Mesothelial cell of epicardium (in vitro differentiated cells): ENCODE measurements around the gene TTC9. TPM values are rescaled to one million over a fixed set of nuclear protein-coding genes. Genes with fewer than 3 reads are reported as not detected.

Experiments
- DNase-seq, 2 experiments: peaks; one replicate each; pipeline ENCODE4 v3.0.0; 2021; ENCODE audit warnings: low spot score in 2 of 2; ENCODE audit not compliant: unreplicated experiment in 2 of 2
- H3K27ac Mint-ChIP-seq: 2 replicates; pipeline ENCODE4 v1.8.0; 2021; ENCODE audit warnings: mixed read lengths
- H3K27me3 Mint-ChIP-seq: 2 replicates; pipeline ENCODE4 v1.8.0; 2021; ENCODE audit warnings: low read depth, mixed read lengths
- H3K36me3 Mint-ChIP-seq: 2 replicates; pipeline ENCODE4 v1.8.0; 2021; ENCODE audit warnings: mixed read lengths
- H3K4me1 Mint-ChIP-seq: 2 replicates; pipeline ENCODE4 v1.8.0; 2021; ENCODE audit warnings: mixed read lengths
- H3K4me3 Mint-ChIP-seq: 2 replicates; pipeline ENCODE4 v1.8.0; 2021; ENCODE audit warnings: mild to moderate bottlenecking, moderate library complexity, mixed read lengths
- H3K9me3 Mint-ChIP-seq: 2 replicates; pipeline ENCODE4 v1.8.0; 2021; ENCODE audit warnings: mixed read lengths
- total RNA-seq: library from RNA; stranded (reverse); gene quantifications from 3 replicates; pipeline ENCODE4 v1.2.1, GENCODE V29; 2021
- TF ChIP-seq, protein P1 (sequence below): fragments of 200-600 bp; sonication (generic); IDR thresholded peaks from one replicate; pipeline ENCODE4 v1.5.0; 2021; ENCODE audit warnings: antibody characterized with exemption; ENCODE audit not compliant: unreplicated experiment

The TTC9 gene
- total RNA-seq, 1 donor from 2014 or later = 4.8 TPM

DNA sequence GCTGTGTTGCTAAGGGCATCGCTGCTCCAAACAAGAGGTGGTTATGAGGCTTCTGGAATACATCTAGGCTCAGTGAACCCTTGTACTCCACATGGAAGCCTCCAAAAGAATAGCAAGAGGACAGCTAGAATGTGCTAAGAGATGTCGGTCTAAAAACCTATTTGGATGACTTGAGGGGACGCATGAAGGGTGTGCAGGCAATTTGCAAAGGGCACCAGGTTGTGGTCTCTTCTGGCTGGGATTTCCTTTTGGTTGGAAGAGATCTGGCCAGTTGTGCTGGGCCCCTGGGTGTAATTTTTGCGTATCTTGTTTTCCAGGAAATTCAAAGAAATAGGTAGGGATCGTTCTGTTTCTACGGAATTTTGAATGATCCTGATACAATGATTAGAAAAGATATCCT is 4.2 kb downstream of the TTC9 start:
- H3K9me3 Mint-ChIP-seq = no peaks in the 10 kb centered on the region
- H3K4me3 Mint-ChIP-seq = no peak overlapping the region
- H3K4me1 Mint-ChIP-seq = peaks cover 19% of the 10 kb centered on the region
- no peak for DNase-seq
- H3K36me3 Mint-ChIP-seq = no peaks in the 10 kb centered on the region
- TF ChIP-seq, protein P1, sequence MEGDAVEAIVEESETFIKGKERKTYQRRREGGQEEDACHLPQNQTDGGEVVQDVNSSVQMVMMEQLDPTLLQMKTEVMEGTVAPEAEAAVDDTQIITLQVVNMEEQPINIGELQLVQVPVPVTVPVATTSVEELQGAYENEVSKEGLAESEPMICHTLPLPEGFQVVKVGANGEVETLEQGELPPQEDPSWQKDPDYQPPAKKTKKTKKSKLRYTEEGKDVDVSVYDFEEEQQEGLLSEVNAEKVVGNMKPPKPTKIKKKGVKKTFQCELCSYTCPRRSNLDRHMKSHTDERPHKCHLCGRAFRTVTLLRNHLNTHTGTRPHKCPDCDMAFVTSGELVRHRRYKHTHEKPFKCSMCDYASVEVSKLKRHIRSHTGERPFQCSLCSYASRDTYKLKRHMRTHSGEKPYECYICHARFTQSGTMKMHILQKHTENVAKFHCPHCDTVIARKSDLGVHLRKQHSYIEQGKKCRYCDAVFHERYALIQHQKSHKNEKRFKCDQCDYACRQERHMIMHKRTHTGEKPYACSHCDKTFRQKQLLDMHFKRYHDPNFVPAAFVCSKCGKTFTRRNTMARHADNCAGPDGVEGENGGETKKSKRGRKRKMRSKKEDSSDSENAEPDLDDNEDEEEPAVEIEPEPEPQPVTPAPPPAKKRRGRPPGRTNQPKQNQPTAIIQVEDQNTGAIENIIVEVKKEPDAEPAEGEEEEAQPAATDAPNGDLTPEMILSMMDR = no peak
- peaks cover 22% of the 10 kb centered on the region for H3K27me3 Mint-ChIP-seq
- no peak overlapping the region for H3K27ac Mint-ChIP-seq

- TF ChIP-seq, protein P1 = no peak
- Mint-ChIP-seq H3K36me3 (no peaks in the 10 kb centered on the region), H3K4me3 (no peak overlapping the region), H3K27me3 (peaks cover 17% of the 10 kb centered on the region), H3K27ac (no peak overlapping the region), H3K4me1 (peaks cover 14% of the 10 kb centered on the region), H3K9me3 (no peaks in the 10 kb centered on the region)
- no peak for DNase-seq
Measured at GRCh38 chr14:70646705-70647104, 5.0 kb downstream of the TTC9 start.

DNA sequence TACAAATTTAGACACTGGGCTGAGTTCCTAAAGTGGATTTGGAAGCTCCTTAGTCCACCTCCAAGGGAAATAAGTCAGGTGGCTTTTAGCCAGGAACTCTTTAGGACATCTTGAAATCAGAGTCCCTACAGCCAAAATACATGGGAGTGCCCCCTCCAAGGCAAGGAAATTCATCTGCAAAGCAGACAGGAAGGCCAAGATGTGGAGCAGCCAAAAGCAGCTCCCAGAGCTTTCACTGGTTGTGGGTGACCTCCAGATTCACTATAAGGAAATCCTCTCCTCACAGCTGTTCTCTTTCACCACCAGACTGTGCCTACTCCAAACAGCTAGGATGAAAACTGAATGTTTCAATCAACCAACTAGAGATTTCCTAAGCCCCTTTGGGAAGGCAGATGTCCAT is 6.6 kb downstream of the TTC9 start:
- DNase-seq = no peak
- H3K27ac Mint-ChIP-seq = no peak overlapping the region
- no peaks in the 10 kb centered on the region for H3K36me3 Mint-ChIP-seq
- peaks cover 5% of the 10 kb centered on the region for H3K4me1 Mint-ChIP-seq
- peaks cover 7% of the 10 kb centered on the region for H3K27me3 Mint-ChIP-seq
- H3K4me3 Mint-ChIP-seq = no peak overlapping the region
- TF ChIP-seq, protein P1 = no peak
- H3K9me3 Mint-ChIP-seq = no peaks in the 10 kb centered on the region

- H3K27me3 Mint-ChIP-seq = no peaks in the 10 kb centered on the region
Measured at GRCh38 chr14:70649803-70650202, 8.1 kb downstream of the TTC9 start.

DNA sequence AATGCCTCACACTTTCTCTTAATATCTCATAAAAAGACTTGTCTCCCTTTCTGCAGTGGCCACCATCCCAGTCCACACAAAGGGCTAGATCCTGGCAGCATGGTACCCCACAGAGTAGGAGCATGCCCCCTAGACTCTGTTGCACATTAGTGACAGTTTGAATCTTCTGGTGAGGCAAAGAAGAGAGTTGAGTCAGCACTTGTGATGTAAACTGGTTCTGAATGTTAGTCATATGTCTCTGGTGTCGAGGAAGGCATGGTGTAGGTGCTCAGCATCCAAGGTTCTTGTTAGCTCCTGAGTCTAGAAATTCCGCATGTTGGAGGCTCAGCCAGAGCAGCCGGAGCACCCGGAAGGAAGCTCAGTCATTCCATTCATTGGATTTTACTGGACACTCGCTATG is 9.8 kb downstream of the TTC9 start:
- no peak for DNase-seq
- TF ChIP-seq, protein P1 = no peak
- Mint-ChIP-seq H3K27me3 (no peaks in the 10 kb centered on the region), H3K4me3 (no peak overlapping the region), H3K36me3 (no peaks in the 10 kb centered on the region), H3K4me1 (no peaks in the 10 kb centered on the region), H3K9me3 (no peaks in the 10 kb centered on the region), H3K27ac (no peak overlapping the region)

More at GRCh38 chr14:70649803-70650202, 8.1 kb downstream of the TTC9 start:
- no peak for DNase-seq
- Mint-ChIP-seq H3K4me3 (no peak overlapping the region), H3K4me1 (no peaks in the 10 kb centered on the region), H3K27ac (no peak overlapping the region), H3K36me3 (no peaks in the 10 kb centered on the region), H3K9me3 (no peaks in the 10 kb centered on the region)
- TF ChIP-seq, protein P1 = no peak

DNA sequence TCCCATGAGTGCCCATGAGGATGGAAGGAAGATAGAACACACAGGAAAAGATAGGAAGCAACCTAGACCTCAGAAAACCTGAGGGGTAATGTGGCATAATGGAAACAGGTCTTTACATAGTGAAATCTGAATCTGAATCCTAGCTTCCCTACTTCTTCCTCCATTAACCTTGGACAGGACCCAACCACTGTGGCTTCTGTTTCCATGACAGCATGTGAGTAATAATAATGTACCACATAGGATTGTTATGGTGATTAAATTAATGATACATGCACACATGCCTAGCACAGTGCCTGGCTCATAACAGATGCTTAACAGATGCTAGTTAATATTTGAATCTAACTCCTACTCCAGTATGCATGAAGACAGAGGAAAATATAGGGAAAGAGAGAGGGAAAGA is 11.2 kb downstream of the TTC9 start:
- Mint-ChIP-seq H3K27ac (no peak overlapping the region), H3K27me3 (no peaks in the 10 kb centered on the region), H3K4me3 (no peak overlapping the region), H3K9me3 (no peaks in the 10 kb centered on the region), H3K36me3 (no peaks in the 10 kb centered on the region), H3K4me1 (no peaks in the 10 kb centered on the region)
- TF ChIP-seq, protein P1 = no peak
- DNase-seq = no peak
